HepG2 (cell line): ENCODE data around the gene PSORS1C1. TPM values are rescaled to one million over a fixed set of nuclear protein-coding genes. Genes with fewer than 3 reads are reported as not detected.

Source experiments
- ATAC-seq: fragments of 200-7000 bp; cut with Tn5 transposase; 3 replicates; pipeline ENCODE4 v1.9.1; 2020; ENCODE audit warnings: mild to moderate bottlenecking, moderate library complexity
- BruUV-seq: library from RNA; stranded (reverse); fragments of 400-500 nt; replicated peaks from 2 replicates; lab custom pipeline; 2021; lab: Mats Ljungman, UMichigan
- CTCF ChIA-PET: fragments of 300-600 bp; formaldehyde crosslinking; extraction: SDS; loops from one replicate; lab custom pipeline; 2021; ENCODE audit warnings: low total read pairs, inconsistent platforms, low intra/inter-chr PET ratio; lab: Yijun Ruan, JAX
- POLR2A ChIA-PET: fragments of 350-600 bp; sonication (Branson Sonifier 250); formaldehyde crosslinking; loops from one replicate; lab custom pipeline; 2020; ENCODE audit warnings: antibody characterized with exemption, inconsistent platforms; lab: Yijun Ruan, JAX
- DNase-seq: peaks from one replicate; pipeline ENCODE4 v3.0.0-alpha.2; 2015; ENCODE audit warnings: low spot score
- FAIRE-seq: peaks from 3 replicates; lab custom pipeline; 2011; peaks lifted over from hg19 to GRCh38; lab: Jason Lieb, UNC
- H2AFZ ChIP-seq: one replicate; pipeline ENCODE4 v1.6.1; 2011; ENCODE audit warnings: low read length, inconsistent platforms
- H3K27ac ChIP-seq: fragments of 300-600 bp; 3 replicates; pipeline ENCODE4 v1.8.0; 2011; ENCODE audit warnings: mixed run types, mild to moderate bottlenecking, mixed read lengths, low read length, inconsistent platforms; ENCODE audit not compliant: insufficient read depth; ENCODE audit errors: extremely low read length
- H3K27me3 ChIP-seq, 2 experiments: fragments of 200-600 bp in 1 of 2; 2 replicates in 1 of 2; 3 replicates in 1 of 2; pipeline versions ENCODE4 v1.6.0 to v1.8.0; 2011; ENCODE audit warnings: low read length in 2 of 2, mild to moderate bottlenecking in 2 of 2, moderate library complexity in 2 of 2, inconsistent platforms in 1 of 2; ENCODE audit not compliant: insufficient read depth in 2 of 2, control insufficient read depth in 1 of 2
- H3K36me3 ChIP-seq, 2 experiments: fragments of 200-600 bp in 1 of 2; replicated peaks in 1 of 2; 2 replicates in 1 of 2; 3 replicates in 1 of 2; pipeline versions ENCODE4 v1.5.1 to v1.8.0; 2011; ENCODE audit warnings: low read length in 2 of 2, inconsistent platforms in 1 of 2; ENCODE audit not compliant: insufficient read depth in 2 of 2, control insufficient read depth in 1 of 2
- H3K4me1 ChIP-seq: 2 replicates; pipeline ENCODE4 v1.5.1; 2012; ENCODE audit warnings: low read length, inconsistent platforms; ENCODE audit not compliant: insufficient read depth
- H3K4me2 ChIP-seq: 2 replicates; pipeline ENCODE4 v1.6.0; 2011; ENCODE audit warnings: low read depth, low read length, inconsistent platforms
- H3K4me3 ChIP-seq, 3 experiments: fragments of 200-600 bp in 1 of 3; sonication (generic), shearing (Covaris generic) in 1 of 3; replicated peaks in 1 of 3; 2 replicates each; pipeline ENCODE4 v1.5.1; 2011 to 2016; ENCODE audit warnings: low read length in 3 of 3, inconsistent platforms in 2 of 3, low read depth in 2 of 3, mild to moderate bottlenecking in 2 of 3, control low read depth in 1 of 3, mixed read lengths in 1 of 3; ENCODE audit not compliant: insufficient read depth in 1 of 3
- H3K79me2 ChIP-seq: one replicate; pipeline ENCODE4 v1.6.1; 2011; ENCODE audit warnings: low read length, inconsistent platforms; ENCODE audit not compliant: insufficient read depth
- H3K9ac ChIP-seq: 2 replicates; pipeline ENCODE4 v1.6.0; 2011; ENCODE audit warnings: mild to moderate bottlenecking, low read depth, low read length, inconsistent platforms; ENCODE audit not compliant: insufficient read depth
- H3K9me3 ChIP-seq: 2 replicates; pipeline ENCODE4 v1.5.1; 2012; ENCODE audit warnings: mild to moderate bottlenecking, low read length
- H4K20me1 ChIP-seq: 2 replicates; pipeline ENCODE4 v1.6.0; 2011; ENCODE audit warnings: inconsistent platforms, mild to moderate bottlenecking, low read length, moderate library complexity; ENCODE audit not compliant: insufficient read depth
- AKAP8 ChIP-seq: sonication (generic); formaldehyde crosslinking; IDR thresholded peaks from 2 replicates; pipeline ENCODE4 v1.5.1; 2020; ENCODE audit warnings: mild to moderate bottlenecking, missing genetic modification reagents
- ELF4 ChIP-seq: sonication (generic); formaldehyde crosslinking; IDR thresholded peaks from 2 replicates; pipeline ENCODE4 v1.5.0; 2020; ENCODE audit warnings: missing genetic modification reagents, mild to moderate bottlenecking, moderate library complexity, borderline replicate concordance
- FOXJ3 ChIP-seq: sonication (generic); formaldehyde crosslinking; IDR thresholded peaks from 2 replicates; pipeline ENCODE4 v1.4.0; 2020; ENCODE audit warnings: missing genetic modification reagents, mild to moderate bottlenecking, borderline replicate concordance
- FOXP1 ChIP-seq, 2 experiments: fragments of 450-650 bp in 1 of 2; IDR thresholded peaks; 2 replicates each; pipeline ENCODE4 v1.6.1; 2017 to 2018; ENCODE audit warnings: antibody characterized with exemption in 1 of 2
- HIVEP1 ChIP-seq: sonication (generic); formaldehyde crosslinking; IDR thresholded peaks from 2 replicates; pipeline ENCODE4 v1.4.0; 2020; ENCODE audit warnings: mild to moderate bottlenecking, missing genetic modification reagents
- JUN ChIP-seq: sonication (generic); formaldehyde crosslinking; IDR thresholded peaks from 2 replicates; pipeline ENCODE4 v1.4.0; 2020; ENCODE audit warnings: mild to moderate bottlenecking, missing genetic modification reagents
- NFKBIZ ChIP-seq: IDR thresholded peaks from 2 replicates; pipeline ENCODE4 v1.6.1; 2018; ENCODE audit warnings: missing genetic modification reagents, missing compliant biosample characterization
- SALL2 ChIP-seq: sonication (generic); formaldehyde crosslinking; IDR thresholded peaks from 2 replicates; pipeline ENCODE4 v1.8.1; 2023; ENCODE audit warnings: mild to moderate bottlenecking, missing genetic modification reagents, inconsistent platforms
- TFAP4 ChIP-seq: sonication (generic); IDR thresholded peaks from 2 replicates; pipeline ENCODE4 v1.6.1; 2016; ENCODE audit warnings: low read depth, borderline replicate concordance
- XBP1 ChIP-seq: sonication (generic); formaldehyde crosslinking; IDR thresholded peaks from 2 replicates; pipeline ENCODE4 v1.5.0; 2020; ENCODE audit warnings: missing genetic modification reagents
- ZBED4 ChIP-seq: sonication (generic); formaldehyde crosslinking; IDR thresholded peaks from 2 replicates; pipeline ENCODE4 v1.4.0; 2020; ENCODE audit warnings: missing genetic modification reagents, borderline replicate concordance
- WGBS: methylation state at CpG from one replicate; pipeline ENCODE4 v1.1.6; 2017; ENCODE audit warnings: low lambda C conversion rate; 5-methylcytosine and 5-hydroxymethylcytosine counted together
- in situ Hi-C: cut with HindIII; loops from 2 replicates; pipeline ENCODE4 v1.10.0; 2017; ENCODE audit warnings: low pct_unique_long_range_greater_than_20kb; ENCODE audit not compliant: extremely low pct_ligation_motif_present
- intact Hi-C: fragments of 100-400 bp; cut with micrococcal nuclease; formaldehyde crosslinking; loops from one replicate; pipeline ENCODE4 v1.10.0; 2022; ENCODE audit not compliant: unreplicated experiment
- polyA plus RNA-seq, 8 experiments: library from polyadenylated mRNA; depleted of rRNA in 3 of 8; stranded (reverse) in 7 of 8; unstranded in 1 of 8; fragments of >200 nt; fragmentation: Illumina TruSeq in 4 of 8; extraction: Trizol in 4 of 8; gene quantifications; 2 replicates each; pipeline versions ENCODE4 v1.2.1 to v1.2.3, GENCODE V29; 2011 to 2016; ENCODE audit warnings: low read depth in 4 of 8, missing spikeins in 1 of 8, mixed read lengths in 1 of 8; ENCODE audit not compliant: insufficient read depth in 1 of 8
- total RNA-seq, 5 experiments: library from RNA; depleted of rRNA; stranded (reverse); fragments of >200 nt; fragmentation: Illumina TruSeq; extraction: Trizol; gene quantifications; 2 replicates each; pipeline ENCODE4 v1.2.3, GENCODE V29; 2016; ENCODE audit warnings: low read depth in 1 of 5

Gene PSORS1C1
- total and polyA plus RNA-seq, 2 of the 13 experiments (the other 11 are each of a cell fraction or from before 2014, with no cell fraction given): 0.01 to 0.02 TPM

GRCh38 chr6:31103136-31103535, 11.5 kb upstream of the PSORS1C1 start (continued):
- no peak for TF ChIP-seq AKAP8 (CRISPR knock-in tag)
- no peak for TF ChIP-seq XBP1 (CRISPR knock-in tag)
- no peak for TF ChIP-seq FOXP1 (IDR thresholded peaks at IDR 0.05)
- TF ChIP-seq FOXP1 (CRISPR knock-in tag; IDR thresholded peaks at IDR 0.05): no peak
- no peak for TF ChIP-seq HIVEP1 (CRISPR knock-in tag)
- TF ChIP-seq, all 625 proteins: peak for 0

- no peaks in the 10 kb centered on the region for H4K20me1 ChIP-seq
- in situ Hi-C loops: no loop called here
Observed at GRCh38 chr6:31107052-31107451, 7.5 kb upstream of the PSORS1C1 start.

GRCh38 chr6:31110825-31111582, 3.6 kb upstream of the PSORS1C1 start:
- H3K36me3 ChIP-seq: no peaks in the 10 kb centered on the region
- CTCF ChIA-PET: no interaction called here
- H3K4me2 ChIP-seq: no peak overlapping the region
- DNase-seq: no peak
- intact Hi-C loops: no loop called here
- POLR2A ChIA-PET: no interaction called here
- no peaks in the 10 kb centered on the region for H3K79me2 ChIP-seq
- no peak overlapping the region for H3K9ac ChIP-seq
- no peak for FAIRE-seq
- no peak for ATAC-seq
- peaks cover 9% of the 10 kb centered on the region; the same call in 1 of the 2 replicates for H3K4me1 ChIP-seq
- H4K20me1 ChIP-seq: no peaks in the 10 kb centered on the region
- WGBS: 19% methylated on average over 11 of the region's 11 CpGs
- in situ Hi-C loops: no loop called here
- H2AFZ ChIP-seq: no peak overlapping the region
- H3K27ac ChIP-seq: no peak overlapping the region
- H3K27me3 ChIP-seq: peaks cover 5 to 59% of the 10 kb centered on the region in 2 experiments; a peak in 4 of 5 replicates
- H3K4me3 ChIP-seq: no peak overlapping the region
- no peaks in the 10 kb centered on the region for H3K9me3 ChIP-seq
- no TSS peak for BruUV-seq
- TF ChIP-seq FOXJ3 (CRISPR knock-in tag) (no peak), ZBED4 (CRISPR knock-in tag) (no peak), ELF4 (CRISPR knock-in tag) (no peak), TFAP4 (no peak)

More at GRCh38 chr6:31107052-31107451, 7.5 kb upstream of the PSORS1C1 start:
- no peaks in the 10 kb centered on the region for H3K9me3 ChIP-seq
- H3K27me3 ChIP-seq: peaks cover 3 to 28% of the 10 kb centered on the region in 2 experiments; a peak in 4 of 5 replicates
- ChIA-PET CTCF (no interaction called here), POLR2A (no interaction called here)
- 18% methylated on average over 3 of the region's 4 CpGs for WGBS
- H3K4me3 ChIP-seq: no peak overlapping the region
- no peak for ATAC-seq
- BruUV-seq: no TSS peak
- H3K4me1 ChIP-seq: 0 out of 2 replicates have a peak, but pooled peaks cover 9% of the 10 kb centered on the region
- no peak for DNase-seq
- no peak for FAIRE-seq
- no peak overlapping the region for H2AFZ ChIP-seq
- no peak for TF ChIP-seq NFKBIZ (CRISPR knock-in tag)
- no peak for TF ChIP-seq SALL2 (CRISPR knock-in tag)
- no peak for TF ChIP-seq JUN (CRISPR knock-in tag)
- intact Hi-C loops: no loop called here
- no peaks in the 10 kb centered on the region for H3K36me3 ChIP-seq
- H3K9ac ChIP-seq: no peak overlapping the region
- H3K79me2 ChIP-seq: no peaks in the 10 kb centered on the region
- no peak overlapping the region for H3K4me2 ChIP-seq
- no peak overlapping the region for H3K27ac ChIP-seq
